WTC11 (cell line): ENCODE measurements around the gene SLIT3.

Experiments used
- GRHL2 ChIP-seq: fragments of 250-450 bp; sonication (Bioruptor Pico); IDR thresholded peaks from 2 replicates; pipeline ENCODE4 v1.8.0; 2022; ENCODE audit warnings: mild to moderate bottlenecking, moderate library complexity; ENCODE audit not compliant: insufficient replicate concordance, severe bottlenecking
- JUN ChIP-seq: sonication (generic); formaldehyde crosslinking; IDR thresholded peaks from 2 replicates; pipeline ENCODE4 v1.8.0; 2023; ENCODE audit warnings: mild to moderate bottlenecking, missing genetic modification reagents
- NR3C1 ChIP-seq: sonication (generic); formaldehyde crosslinking; conservative IDR thresholded peaks from 2 replicates; pipeline ENCODE4 v1.8.1; 2023; ENCODE audit warnings: low read depth, mild to moderate bottlenecking, missing genetic modification reagents
- TF ChIP-seq, protein P1 (sequence below): fragments of 200-600 bp; IDR thresholded peaks from 2 replicates; pipeline ENCODE4 v1.8.0; 2022; ENCODE audit warnings: antibody characterized with exemption
- TF ChIP-seq, protein P2 (sequence below): sonication (generic); formaldehyde crosslinking; IDR thresholded peaks from 2 replicates; pipeline ENCODE4 v1.8.1; 2023; ENCODE audit warnings: mild to moderate bottlenecking, moderate library complexity, missing genetic modification reagents

DNA sequence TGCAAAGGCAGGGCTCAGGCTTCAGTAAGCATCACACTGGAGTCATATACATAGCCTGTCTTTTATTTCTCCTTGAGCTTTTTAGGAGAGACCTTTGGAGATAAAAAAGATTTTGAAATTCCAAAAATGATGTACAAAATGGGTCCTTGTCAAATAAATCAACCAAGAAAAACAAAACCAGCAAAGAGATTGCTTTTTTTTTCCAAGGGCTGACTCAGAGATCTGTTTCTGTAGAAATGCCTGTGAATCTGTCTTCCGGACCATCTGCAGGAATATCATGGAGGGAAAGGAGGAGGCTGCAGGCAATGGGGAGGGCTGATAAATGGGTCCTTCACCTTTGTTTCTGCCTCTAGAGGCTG, 77.4 kb downstream of the SLIT3 start:
- no peak for TF ChIP-seq GRHL2 (CRISPR knock-in tag)
- TF ChIP-seq, protein P1, sequence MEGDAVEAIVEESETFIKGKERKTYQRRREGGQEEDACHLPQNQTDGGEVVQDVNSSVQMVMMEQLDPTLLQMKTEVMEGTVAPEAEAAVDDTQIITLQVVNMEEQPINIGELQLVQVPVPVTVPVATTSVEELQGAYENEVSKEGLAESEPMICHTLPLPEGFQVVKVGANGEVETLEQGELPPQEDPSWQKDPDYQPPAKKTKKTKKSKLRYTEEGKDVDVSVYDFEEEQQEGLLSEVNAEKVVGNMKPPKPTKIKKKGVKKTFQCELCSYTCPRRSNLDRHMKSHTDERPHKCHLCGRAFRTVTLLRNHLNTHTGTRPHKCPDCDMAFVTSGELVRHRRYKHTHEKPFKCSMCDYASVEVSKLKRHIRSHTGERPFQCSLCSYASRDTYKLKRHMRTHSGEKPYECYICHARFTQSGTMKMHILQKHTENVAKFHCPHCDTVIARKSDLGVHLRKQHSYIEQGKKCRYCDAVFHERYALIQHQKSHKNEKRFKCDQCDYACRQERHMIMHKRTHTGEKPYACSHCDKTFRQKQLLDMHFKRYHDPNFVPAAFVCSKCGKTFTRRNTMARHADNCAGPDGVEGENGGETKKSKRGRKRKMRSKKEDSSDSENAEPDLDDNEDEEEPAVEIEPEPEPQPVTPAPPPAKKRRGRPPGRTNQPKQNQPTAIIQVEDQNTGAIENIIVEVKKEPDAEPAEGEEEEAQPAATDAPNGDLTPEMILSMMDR, result no peak
- TF ChIP-seq JUN (CRISPR knock-in tag), result no peak
- TF ChIP-seq, protein P2, sequence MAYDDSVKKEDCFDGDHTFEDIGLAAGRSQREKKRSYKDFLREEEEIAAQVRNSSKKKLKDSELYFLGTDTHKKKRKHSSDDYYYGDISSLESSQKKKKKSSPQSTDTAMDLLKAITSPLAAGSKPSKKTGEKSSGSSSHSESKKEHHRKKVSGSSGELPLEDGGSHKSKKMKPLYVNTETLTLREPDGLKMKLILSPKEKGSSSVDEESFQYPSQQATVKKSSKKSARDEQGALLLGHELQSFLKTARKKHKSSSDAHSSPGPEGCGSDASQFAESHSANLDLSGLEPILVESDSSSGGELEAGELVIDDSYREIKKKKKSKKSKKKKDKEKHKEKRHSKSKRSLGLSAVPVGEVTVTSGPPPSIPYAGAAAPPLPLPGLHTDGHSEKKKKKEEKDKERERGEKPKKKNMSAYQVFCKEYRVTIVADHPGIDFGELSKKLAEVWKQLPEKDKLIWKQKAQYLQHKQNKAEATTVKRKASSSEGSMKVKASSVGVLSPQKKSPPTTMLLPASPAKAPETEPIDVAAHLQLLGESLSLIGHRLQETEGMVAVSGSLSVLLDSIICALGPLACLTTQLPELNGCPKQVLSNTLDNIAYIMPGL (CRISPR knock-in tag), result no peak
- no peak for TF ChIP-seq NR3C1
